Activated T-cell treated with anti-CD3 and anti-CD28 coated beads, Interleukin-2, amount 50 U/mL, for 72 hours (primary cell): ENCODE measurements around the gene SPINK4. TPM values are rescaled to one million over a fixed set of nuclear protein-coding genes. Genes with fewer than 3 reads are reported as not detected.

Experiments used
- ATAC-seq, 2 donors: fragments of 150-1000 bp; cut with Tn5 transposase; replicated peaks in 1 of 2; 2 replicates each; pipeline ENCODE4 v1.10.0; 2021; ENCODE audit warnings: moderate library complexity in 2 of 2, mild to moderate bottlenecking in 1 of 2
- DNase-seq, 2 donors: peaks; one replicate each; pipeline ENCODE4 v3.0.0; 2021 to 2022; ENCODE audit warnings: mixed read lengths in 1 of 2
- H3K27ac Mint-ChIP-seq: one replicate; pipeline ENCODE4 v1.8.0; 2022; ENCODE audit warnings: mild to moderate bottlenecking, moderate library complexity, mixed read lengths
- H3K27me3 Mint-ChIP-seq: one replicate; pipeline ENCODE4 v1.8.0; 2022; ENCODE audit warnings: low read depth, mixed read lengths
- H3K36me3 Mint-ChIP-seq, 2 donors: one replicate each; pipeline ENCODE4 v1.8.0; 2022; ENCODE audit warnings: mixed read lengths in 2 of 2, mild to moderate bottlenecking in 1 of 2; ENCODE audit not compliant: insufficient read depth in 2 of 2
- H3K4me1 Mint-ChIP-seq: one replicate; pipeline ENCODE4 v1.8.0; 2022; ENCODE audit warnings: low read depth, mixed read lengths
- H3K4me3 Mint-ChIP-seq, 2 donors: one replicate each; pipeline ENCODE4 v1.8.0; 2022; ENCODE audit warnings: mild to moderate bottlenecking in 2 of 2, mixed read lengths in 2 of 2, moderate library complexity in 2 of 2
- H3K9me3 Mint-ChIP-seq, 2 donors: one replicate each; pipeline ENCODE4 v1.8.0; 2022; ENCODE audit warnings: mixed read lengths in 2 of 2
- total RNA-seq, 2 donors: library from RNA; stranded (reverse); gene quantifications; one replicate each; pipeline ENCODE4 v1.2.3, GENCODE V29; 2022

Gene SPINK4, protein sequence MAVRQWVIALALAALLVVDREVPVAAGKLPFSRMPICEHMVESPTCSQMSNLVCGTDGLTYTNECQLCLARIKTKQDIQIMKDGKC
- total RNA-seq: not detected

DNA sequence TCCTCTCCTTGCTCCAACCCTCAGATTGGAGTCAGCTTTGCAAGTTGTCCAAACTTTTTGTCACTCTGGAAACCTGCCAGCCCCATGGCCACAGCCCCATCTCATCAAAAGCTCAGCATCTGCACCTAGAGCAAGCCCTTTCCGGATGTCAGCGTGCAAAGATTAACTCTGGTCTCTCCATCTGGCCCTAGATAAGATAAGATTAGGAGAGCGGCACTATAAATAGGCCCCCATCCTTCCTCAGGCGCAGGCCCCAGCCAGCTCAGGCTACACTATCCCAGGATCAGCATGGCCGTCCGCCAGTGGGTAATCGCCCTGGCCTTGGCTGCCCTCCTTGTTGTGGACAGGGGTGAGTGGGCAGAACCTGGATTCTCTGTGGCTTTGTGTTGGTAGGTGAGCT lies at the start of gene SPINK4:
SPINK4 (plus strand) TSS at position 247 of the 400 bp plus-strand sequence; CDS start at position 289, 42 bp downstream.
- Mint-ChIP-seq H3K36me3 (no peaks in the 10 kb centered on the region), H3K4me3 (no peak within 1 kb of the TSS), H3K27me3 (no peaks in the 10 kb centered on the region), H3K9me3 (no peaks in the 10 kb centered on the region), H3K27ac (no peak within 1 kb of the TSS), H3K4me1 (peaks cover 6% of the 10 kb centered on the region)
- no peak for DNase-seq
- ATAC-seq: no peak

DNA sequence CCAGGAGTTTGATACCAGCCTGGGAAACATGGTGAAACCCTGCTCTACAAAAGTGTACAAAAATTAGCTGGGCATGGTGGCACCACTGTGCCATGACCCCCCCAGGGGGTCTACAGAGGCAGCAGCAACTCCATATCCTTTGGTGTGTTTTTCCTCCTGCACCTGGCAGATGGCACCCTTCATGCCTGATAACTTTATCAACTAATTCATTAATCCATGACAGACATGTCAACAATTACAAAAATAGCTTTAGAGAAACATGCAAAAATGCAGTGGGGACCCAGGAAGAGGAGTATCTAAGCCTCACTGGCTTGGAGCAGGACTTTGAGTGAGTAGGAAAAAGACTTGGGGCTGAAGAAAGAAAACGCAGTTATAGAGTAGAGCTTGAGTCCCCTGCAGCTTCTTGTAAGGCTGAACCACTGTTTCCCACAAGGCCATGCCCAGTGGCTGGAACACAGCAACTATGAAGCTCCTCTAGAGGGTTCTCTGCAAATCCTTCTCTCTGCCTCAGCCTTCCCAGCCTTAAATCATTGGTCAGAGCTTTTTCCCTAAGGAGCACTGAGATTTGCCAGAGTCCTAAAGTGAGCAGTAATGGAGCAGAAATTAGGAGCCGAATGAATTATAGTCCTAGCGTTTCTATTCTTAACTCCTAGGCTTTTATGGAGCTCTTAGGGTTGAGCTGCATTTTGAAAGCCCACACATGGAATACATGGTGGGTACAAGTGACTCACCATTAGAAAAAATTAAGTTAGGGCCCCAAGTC lies 47.3 kb upstream of the SPINK4 start:
- DNase-seq: no peak
- Mint-ChIP-seq H3K4me1 (no peaks in the 10 kb centered on the region), H3K36me3 (no peaks in the 10 kb centered on the region), H3K4me3 (no peak overlapping the region), H3K27ac (no peak overlapping the region), H3K9me3 (no peaks in the 10 kb centered on the region), H3K27me3 (no peaks in the 10 kb centered on the region)
- no peak for ATAC-seq

DNA sequence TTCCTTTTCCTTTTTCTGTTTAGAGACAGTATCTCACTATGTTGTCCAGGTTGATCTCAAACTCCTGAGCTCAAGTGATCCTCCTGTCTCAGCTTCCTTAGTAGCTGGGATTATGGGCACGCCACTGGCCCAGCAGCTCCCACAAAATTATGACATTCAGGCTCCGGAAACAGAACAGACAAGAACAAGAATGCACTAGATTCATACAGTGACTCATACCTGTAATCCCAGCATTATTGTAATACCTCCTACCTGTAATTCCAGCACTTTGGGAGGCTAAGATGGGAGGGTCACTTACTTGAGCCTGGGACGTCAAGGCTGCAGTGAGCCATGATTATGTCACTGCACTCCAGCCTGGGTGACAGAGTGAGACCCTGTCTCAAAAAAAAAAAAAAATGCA lies 46.1 kb upstream of the SPINK4 start:
- no peak for ATAC-seq
- Mint-ChIP-seq H3K27me3 (no peaks in the 10 kb centered on the region), H3K4me1 (no peaks in the 10 kb centered on the region), H3K4me3 (no peak overlapping the region), H3K9me3 (no peaks in the 10 kb centered on the region), H3K36me3 (no peaks in the 10 kb centered on the region), H3K27ac (no peak overlapping the region)
- DNase-seq: no peak

DNA sequence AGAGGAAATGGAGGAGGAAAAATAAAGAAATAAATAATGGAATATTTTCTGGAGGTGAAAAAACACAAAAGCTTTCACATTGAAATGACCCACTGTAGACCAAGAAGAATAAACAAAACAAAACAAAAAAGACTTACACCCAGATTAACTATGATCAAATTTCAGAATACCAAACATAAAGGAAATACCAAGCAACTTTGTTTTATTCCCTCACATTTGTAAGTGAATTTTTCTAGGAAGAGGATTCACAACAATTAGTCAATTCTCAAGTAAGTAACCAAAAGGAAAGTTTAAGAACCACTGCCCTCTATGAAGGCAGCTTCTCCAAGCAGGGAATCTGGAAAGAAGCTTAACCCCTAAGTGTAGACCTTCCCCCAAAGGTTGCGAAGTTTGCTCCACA lies 43.2 kb upstream of the SPINK4 start:
- no peak overlapping the region for H3K4me3 Mint-ChIP-seq
- DNase-seq: no peak
- peaks cover 1% of the 10 kb centered on the region for H3K4me1 Mint-ChIP-seq
- no peaks in the 10 kb centered on the region for H3K27me3 Mint-ChIP-seq
- no peaks in the 10 kb centered on the region for H3K36me3 Mint-ChIP-seq
- no peak for ATAC-seq
- H3K27ac Mint-ChIP-seq: no peak overlapping the region
- no peaks in the 10 kb centered on the region for H3K9me3 Mint-ChIP-seq

DNA sequence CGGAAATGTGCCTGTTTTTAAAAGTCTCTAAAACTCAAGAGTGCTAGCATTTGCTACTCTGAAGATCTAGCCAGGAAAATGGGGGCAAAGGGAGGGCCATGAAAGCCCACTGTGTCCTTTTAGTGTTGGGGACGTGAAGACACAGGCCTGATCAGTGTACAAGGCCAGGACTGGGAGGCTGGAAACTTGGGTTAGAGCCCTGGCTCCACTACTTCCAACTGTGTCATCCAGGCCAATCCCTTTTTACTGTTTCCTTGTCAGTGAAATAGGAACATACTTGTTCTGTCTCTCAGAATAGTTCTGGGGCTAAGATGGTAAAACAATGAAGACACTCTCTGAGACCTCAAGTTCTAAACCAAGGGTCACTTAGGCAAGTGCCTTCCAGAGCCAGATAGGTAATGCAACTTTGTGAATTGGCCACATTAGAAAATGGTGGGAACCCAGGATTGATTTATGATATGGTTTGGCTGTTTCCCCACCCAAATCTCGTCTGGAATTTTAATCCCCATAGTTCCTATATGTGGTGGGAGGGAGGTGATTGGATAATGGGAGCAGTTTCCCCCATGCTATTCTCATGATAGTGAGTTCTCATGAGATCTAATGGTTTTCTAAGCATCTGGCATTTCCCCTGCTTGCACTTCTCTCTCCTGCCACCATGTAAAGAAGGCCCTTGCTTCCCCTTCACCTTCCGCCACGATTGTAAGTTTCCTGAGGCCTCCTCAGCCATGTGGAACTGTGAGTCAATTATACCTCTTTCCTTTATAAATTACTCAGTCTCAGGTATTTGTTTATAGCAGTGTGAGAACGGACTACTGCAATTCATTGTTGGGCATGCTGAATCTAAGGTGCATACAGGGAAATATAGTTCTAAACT lies 42.5 kb upstream of the SPINK4 start:
- no peak for DNase-seq
- Mint-ChIP-seq H3K27ac (no peak overlapping the region), H3K4me3 (no peak overlapping the region), H3K9me3 (no peaks in the 10 kb centered on the region), H3K4me1 (peaks cover 9% of the 10 kb centered on the region), H3K27me3 (no peaks in the 10 kb centered on the region), H3K36me3 (no peaks in the 10 kb centered on the region)
- ATAC-seq: no peak

DNA sequence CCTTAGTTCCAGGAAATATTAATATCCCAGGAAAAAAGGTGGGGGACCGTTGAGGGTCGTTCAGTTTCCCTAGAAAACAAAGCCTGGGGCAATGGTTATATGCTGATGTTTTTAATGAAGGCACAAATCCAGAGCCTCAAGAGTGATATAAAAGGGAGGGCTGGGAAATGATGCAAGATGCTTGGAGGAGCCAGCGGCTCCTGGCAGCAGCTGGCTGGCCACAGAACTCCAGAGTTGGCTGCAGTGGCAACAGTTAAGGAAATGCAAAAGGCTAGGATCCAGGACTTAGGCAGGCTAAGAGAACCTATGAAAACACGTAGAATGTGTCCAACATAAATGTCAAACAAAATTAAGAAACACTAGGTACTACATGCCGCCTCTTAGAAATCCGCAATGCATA lies 41.8 kb upstream of the SPINK4 start:
- Mint-ChIP-seq H3K4me1 (peaks cover 15% of the 10 kb centered on the region), H3K27ac (no peak overlapping the region), H3K36me3 (no peaks in the 10 kb centered on the region), H3K4me3 (no peak overlapping the region), H3K9me3 (no peaks in the 10 kb centered on the region), H3K27me3 (no peaks in the 10 kb centered on the region)
- DNase-seq (no peak), ATAC-seq (no peak)

DNA sequence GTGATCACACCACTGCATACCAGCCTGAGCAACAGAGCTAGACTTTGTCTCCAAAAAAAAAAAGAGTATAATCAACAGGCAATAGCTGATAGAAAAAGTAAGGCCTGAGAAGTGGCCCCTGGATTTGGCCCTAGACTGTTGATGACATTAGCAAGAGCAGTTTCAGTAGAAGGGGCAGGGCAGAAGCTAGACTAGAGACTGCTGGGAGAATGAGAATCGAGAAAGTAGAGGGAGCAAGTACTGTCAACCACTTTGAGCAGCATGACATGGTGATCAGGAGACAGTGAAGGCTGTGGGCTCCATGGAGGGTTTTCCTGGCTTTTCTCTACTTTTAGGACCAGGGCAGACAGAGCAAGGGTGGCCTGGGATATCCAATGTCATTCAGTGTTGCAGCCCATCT lies 37.9 kb upstream of the SPINK4 start:
- no peak overlapping the region for H3K27ac Mint-ChIP-seq
- H3K36me3 Mint-ChIP-seq: no peaks in the 10 kb centered on the region
- ATAC-seq (peak; percentile 20 to 34), DNase-seq (no peak)
- no peaks in the 10 kb centered on the region for H3K27me3 Mint-ChIP-seq
- no peaks in the 10 kb centered on the region for H3K9me3 Mint-ChIP-seq
- peaks cover 15% of the 10 kb centered on the region for H3K4me1 Mint-ChIP-seq
- H3K4me3 Mint-ChIP-seq: peak overlapping the region; percentile 5 to 46

DNA sequence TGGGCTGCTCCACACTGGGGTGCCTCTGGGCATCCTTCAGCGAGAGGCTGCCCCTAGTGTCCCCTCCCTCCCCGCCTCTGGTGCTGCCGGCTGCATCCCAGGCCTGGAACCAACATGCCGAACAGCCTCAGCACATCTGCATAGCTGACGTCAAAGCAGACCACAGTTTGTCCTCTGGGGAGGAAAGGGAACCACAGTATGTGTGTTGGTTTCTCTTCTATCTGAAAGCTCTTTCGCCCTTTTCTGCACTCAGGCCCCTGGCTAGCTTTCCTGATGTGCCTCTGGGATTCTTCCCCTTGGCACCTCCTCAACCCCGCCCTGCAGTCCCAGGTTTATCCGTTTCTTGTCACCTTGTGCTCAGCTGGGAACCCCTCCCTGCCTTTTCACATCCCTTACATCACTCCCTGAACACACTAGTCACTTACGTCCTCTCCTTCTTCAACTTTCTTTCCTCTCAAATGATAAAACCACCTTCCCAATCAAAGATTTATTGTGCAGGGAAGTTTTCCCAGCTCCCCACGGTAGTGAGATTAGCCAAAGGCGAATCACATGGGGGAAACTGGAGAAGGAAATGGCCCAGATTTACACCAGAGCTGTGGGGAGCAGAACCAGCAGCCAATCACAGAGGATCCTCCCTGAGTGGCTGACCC lies 37.3 kb upstream of the SPINK4 start:
- H3K27ac Mint-ChIP-seq: no peak overlapping the region
- H3K9me3 Mint-ChIP-seq: peaks cover 0 to 1% of the 10 kb centered on the region in 2 donors
- peak; percentile 90 to 97 for ATAC-seq
- H3K27me3 Mint-ChIP-seq: no peaks in the 10 kb centered on the region
- DNase-seq: peak; percentile 31 to 56
- H3K36me3 Mint-ChIP-seq: no peaks in the 10 kb centered on the region
- H3K4me3 Mint-ChIP-seq: peak overlapping the region; percentile 36 to 46
- H3K4me1 Mint-ChIP-seq: peaks cover 15% of the 10 kb centered on the region

DNA sequence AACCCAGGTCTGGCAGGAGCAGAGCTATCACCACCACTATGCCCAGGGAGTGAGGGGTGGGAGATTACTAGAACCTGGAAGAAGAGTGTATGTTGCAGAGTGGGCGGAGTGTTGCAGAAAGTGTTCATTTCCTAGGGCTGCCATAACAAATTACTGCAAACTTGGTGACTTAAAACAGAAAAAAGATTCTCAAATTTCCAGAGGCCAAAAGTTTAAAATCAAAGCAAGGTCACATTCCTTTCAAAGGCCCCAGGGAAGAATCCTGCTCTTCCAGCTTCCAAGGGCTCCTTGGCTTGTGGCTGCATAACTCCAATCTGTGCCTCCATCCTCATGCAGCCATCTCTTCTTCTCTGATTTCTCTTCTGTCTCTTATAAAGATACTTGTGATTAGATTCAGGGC lies 30.6 kb upstream of the SPINK4 start:
- ATAC-seq (no peak), DNase-seq (no peak)
- H3K4me1 Mint-ChIP-seq: no peaks in the 10 kb centered on the region
- H3K27me3 Mint-ChIP-seq: no peaks in the 10 kb centered on the region
- H3K9me3 Mint-ChIP-seq: peaks cover 0 to 4% of the 10 kb centered on the region in 2 donors
- no peaks in the 10 kb centered on the region for H3K36me3 Mint-ChIP-seq
- no peak overlapping the region for H3K4me3 Mint-ChIP-seq
- no peak overlapping the region for H3K27ac Mint-ChIP-seq

DNA sequence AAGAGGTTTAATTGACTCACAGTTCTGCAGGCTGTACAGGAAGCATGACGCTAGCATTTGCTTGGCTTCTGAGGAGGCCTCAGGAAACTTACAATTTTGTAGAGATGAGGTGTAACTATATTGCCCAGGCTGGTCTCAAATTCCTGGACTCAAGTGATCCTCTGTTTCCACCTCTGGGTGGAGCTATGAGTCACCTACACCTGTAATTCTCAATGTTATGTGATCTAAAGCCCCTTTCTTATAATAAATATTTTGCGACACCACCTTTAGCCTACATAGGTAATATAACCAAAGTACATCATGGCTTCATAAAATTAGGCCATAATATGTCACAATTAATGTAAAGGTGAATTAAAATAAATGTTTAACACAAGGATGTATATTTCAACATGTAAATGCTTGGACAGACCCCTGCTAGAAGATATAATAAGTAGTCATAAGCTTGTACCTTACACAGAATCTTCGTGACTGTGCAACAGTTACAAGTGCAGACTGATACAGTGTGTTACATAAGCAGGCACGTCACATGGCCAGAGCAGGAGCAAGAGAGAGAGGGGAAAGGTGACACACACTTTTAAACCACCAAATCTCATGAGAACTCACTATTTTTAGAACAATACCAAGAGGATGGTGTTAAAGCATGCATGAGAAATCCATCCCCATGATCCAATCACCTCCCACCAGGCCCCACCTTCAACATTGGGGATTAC lies 29.8 kb upstream of the SPINK4 start:
- Mint-ChIP-seq H3K4me3 (no peak overlapping the region), H3K27ac (no peak overlapping the region), H3K36me3 (no peaks in the 10 kb centered on the region), H3K27me3 (no peaks in the 10 kb centered on the region), H3K4me1 (no peaks in the 10 kb centered on the region), H3K9me3 (peaks cover 0 to 4% of the 10 kb centered on the region in 2 donors)
- DNase-seq (no peak), ATAC-seq (no peak)

DNA sequence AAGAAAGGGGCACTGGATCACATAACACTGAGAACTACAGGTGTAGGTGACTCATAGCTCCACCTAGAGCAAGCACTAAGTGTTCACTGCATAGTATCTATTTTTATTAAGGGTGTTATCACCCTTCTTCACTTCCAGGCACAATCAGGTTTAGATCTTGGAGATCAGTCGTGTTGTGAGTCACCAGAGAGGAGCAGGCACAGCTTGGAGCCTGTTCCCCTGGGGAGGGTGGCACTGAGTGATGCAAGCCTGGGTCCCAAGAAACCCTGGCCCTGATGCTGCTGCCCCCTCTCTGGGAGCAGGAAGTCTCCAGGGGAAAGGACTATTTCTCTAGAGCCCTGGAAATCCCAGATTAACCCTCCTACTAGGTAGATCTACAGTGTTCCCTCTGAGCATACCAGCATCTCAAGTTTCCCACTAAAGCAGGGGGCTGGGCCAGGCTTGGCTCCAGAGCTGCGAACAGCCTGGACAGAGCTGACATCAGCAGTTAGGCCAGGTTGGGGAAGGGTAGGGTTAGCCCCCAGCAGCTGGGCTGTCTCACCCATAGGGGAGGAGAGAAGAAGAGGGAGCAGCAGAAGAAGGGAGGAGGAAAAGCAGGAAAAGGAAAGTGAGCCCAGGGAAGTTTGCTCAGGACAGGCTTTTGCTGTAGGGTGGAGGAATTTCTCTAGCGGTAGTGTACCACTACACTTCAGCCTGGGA lies 28.1 kb upstream of the SPINK4 start:
- Mint-ChIP-seq H3K4me3 (no peak overlapping the region), H3K27ac (no peak overlapping the region), H3K36me3 (no peaks in the 10 kb centered on the region), H3K9me3 (peaks cover 0 to 4% of the 10 kb centered on the region in 2 donors), H3K27me3 (no peaks in the 10 kb centered on the region), H3K4me1 (no peaks in the 10 kb centered on the region)
- ATAC-seq (no peak), DNase-seq (no peak)
